GM12878 (cell line): Measurements from ENCODE around the gene STX7. TPM values are rescaled to one million over a fixed set of nuclear protein-coding genes. Genes with fewer than 3 reads are reported as not detected.

ENCODE experiments used
- ATAC-seq: fragments of 200-7000 bp; cut with Tn5 transposase; 3 replicates; pipeline ENCODE4 v1.9.1; 2020; ENCODE audit warnings: mild to moderate bottlenecking, moderate library complexity
- BruUV-seq: library from RNA; stranded (reverse); fragments of 400-500 nt; replicated peaks from 2 replicates; lab custom pipeline; 2021; lab: Mats Ljungman, UMichigan
- CTCF ChIA-PET: fragments of 300-600 bp; sonication (Branson Sonifier 250); formaldehyde crosslinking; extraction: SDS; loops from one replicate; lab custom pipeline; 2021; ENCODE audit warnings: inconsistent platforms; lab: Yijun Ruan, JAX
- POLR2A ChIA-PET: fragments of 350-600 bp; formaldehyde crosslinking; extraction: SDS; loops from one replicate; lab custom pipeline; 2021; ENCODE audit warnings: inconsistent platforms; lab: Charles Lee
- RAD21 ChIA-PET: fragments of 300-600 bp; sonication (Branson Sonifier 250); formaldehyde crosslinking; loops from one replicate; lab custom pipeline; 2023; ENCODE audit warnings: antibody characterized with exemption; ENCODE audit not compliant: unreplicated experiment; lab: Charles Lee
- SMC1A ChIA-PET: fragments of 300-600 bp; sonication (Branson Sonifier 250); formaldehyde crosslinking; loops from one replicate; lab custom pipeline; 2023; ENCODE audit not compliant: unreplicated experiment, uncharacterized antibody; lab: Charles Lee
- DNase-seq: peaks from one replicate; pipeline ENCODE4 v3.0.0-alpha.2; 2011; ENCODE audit warnings: low read depth, low spot score
- FAIRE-seq: peaks from 3 replicates; lab custom pipeline; 2011; peaks lifted over from hg19 to GRCh38; lab: Jason Lieb, UNC
- H2AFZ ChIP-seq: 2 replicates; pipeline ENCODE4 v1.6.0; 2011; ENCODE audit warnings: low read depth, low read length, control low read depth; ENCODE audit not compliant: control insufficient read depth
- H3K27ac ChIP-seq: 2 replicates; pipeline ENCODE4 v1.5.1; 2011; ENCODE audit warnings: control low read depth; ENCODE audit not compliant: control insufficient read depth, insufficient read depth
- H3K27me3 ChIP-seq, 2 experiments: replicated peaks in 1 of 2; 2 replicates each; pipeline versions ENCODE4 v1.6.0 to v1.6.1; 2011; ENCODE audit warnings: low read length in 1 of 2; ENCODE audit not compliant: control insufficient read depth in 2 of 2, insufficient read depth in 2 of 2
- H3K36me3 ChIP-seq, 2 experiments: 2 replicates each; pipeline ENCODE4 v1.5.1; 2011; ENCODE audit warnings: low read length in 1 of 2; ENCODE audit not compliant: control insufficient read depth in 2 of 2, insufficient read depth in 2 of 2
- H3K4me1 ChIP-seq: 2 replicates; pipeline ENCODE4 v1.6.1; 2011; ENCODE audit warnings: mild to moderate bottlenecking, low read length, moderate library complexity, mixed read lengths; ENCODE audit not compliant: control insufficient read depth, insufficient read depth
- H3K4me2 ChIP-seq: 2 replicates; pipeline ENCODE4 v1.6.0; 2011; ENCODE audit warnings: control low read depth; ENCODE audit not compliant: control insufficient read depth, insufficient read depth
- H3K4me3 ChIP-seq: fragments of 200-600 bp; sonication (generic); 2 replicates; pipeline ENCODE4 v1.5.1; 2016
- H3K79me2 ChIP-seq: 2 replicates; pipeline ENCODE4 v1.6.0; 2011; ENCODE audit warnings: low read length; ENCODE audit not compliant: control insufficient read depth, insufficient read depth
- H3K9ac ChIP-seq: 2 replicates; pipeline ENCODE4 v1.8.0; 2011; ENCODE audit warnings: low read length, control low read depth, mixed read lengths; ENCODE audit not compliant: control insufficient read depth, insufficient read depth
- H3K9me3 ChIP-seq: replicated peaks from 3 replicates; pipeline ENCODE4 v1.5.1; 2011; ENCODE audit warnings: mild to moderate bottlenecking, low read length; ENCODE audit not compliant: control insufficient read depth, insufficient read depth
- H4K20me1 ChIP-seq: 2 replicates; pipeline ENCODE4 v1.6.0; 2011; ENCODE audit not compliant: control insufficient read depth, insufficient read depth
- BHLHE40 ChIP-seq, 2 experiments: fragments of 450-650 bp in 1 of 2; IDR thresholded peaks; 2 replicates each; pipeline ENCODE4 v1.6.1; 2011 to 2017; ENCODE audit warnings: low read depth in 2 of 2, borderline replicate concordance in 1 of 2, improper control_type of control experiment in 1 of 2, low read length in 1 of 2, mild to moderate bottlenecking in 1 of 2
- BRCA1 ChIP-seq: IDR thresholded peaks from 2 replicates; pipeline ENCODE4 v1.6.1; 2011; ENCODE audit warnings: low read depth, low read length, improper control_type of control experiment
- CBFB ChIP-seq: IDR thresholded peaks from 2 replicates; pipeline ENCODE4 v1.6.1; 2016; ENCODE audit warnings: antibody characterized with exemption, low read depth
- EED ChIP-seq: sonication (generic); IDR thresholded peaks from 2 replicates; pipeline ENCODE4 v1.6.1; 2016; ENCODE audit warnings: antibody characterized with exemption, low read depth
- EP300 ChIP-seq, 2 experiments: fragments of 150-350 bp in 1 of 2; IDR thresholded peaks; 2 replicates each; pipeline ENCODE4 v1.6.1; 2011 to 2012; ENCODE audit warnings: low read depth in 2 of 2, low read length in 2 of 2, borderline replicate concordance in 1 of 2, improper control_type of control experiment in 1 of 2, inconsistent platforms in 1 of 2; ENCODE audit not compliant: control insufficient read depth in 1 of 2
- IKZF1 ChIP-seq: fragments of 450-650 bp; conservative IDR thresholded peaks from 2 replicates; pipeline ENCODE4 v1.6.1; 2017; ENCODE audit warnings: antibody characterized with exemption, mild to moderate bottlenecking
- IRF4 ChIP-seq: IDR thresholded peaks from 2 replicates; pipeline ENCODE4 v1.6.1; 2011; ENCODE audit warnings: low read depth, low read length
- JUND ChIP-seq: IDR thresholded peaks from 2 replicates; pipeline ENCODE4 v1.6.1; 2012; ENCODE audit warnings: low read depth, mild to moderate bottlenecking, low read length, improper control_type of control experiment, moderate library complexity
- MYC ChIP-seq: IDR thresholded peaks from 2 replicates; pipeline ENCODE4 v1.6.1; 2011; ENCODE audit warnings: mild to moderate bottlenecking, low read length, moderate library complexity, inconsistent platforms; ENCODE audit not compliant: insufficient read depth, insufficient replicate concordance, insufficient read length, severe bottlenecking
- NFIC ChIP-seq: IDR thresholded peaks from 2 replicates; pipeline ENCODE4 v1.6.1; 2012; ENCODE audit warnings: low read depth, mild to moderate bottlenecking, inconsistent platforms, low read length, moderate library complexity
- PML ChIP-seq: IDR thresholded peaks from 2 replicates; pipeline ENCODE4 v1.6.1; 2012; ENCODE audit warnings: low read length, inconsistent platforms
- SP1 ChIP-seq: IDR thresholded peaks from one replicate; pipeline ENCODE4 v1.6.1; 2011; ENCODE audit warnings: low read depth, low read length
- TBL1XR1 ChIP-seq: IDR thresholded peaks from 2 replicates; pipeline ENCODE4 v1.6.1; 2012; ENCODE audit warnings: low read depth, low read length, improper control_type of control experiment
- TCF12 ChIP-seq: IDR thresholded peaks from 2 replicates; pipeline ENCODE4 v1.6.1; 2011; ENCODE audit warnings: low read depth, mild to moderate bottlenecking, low read length
- YY1 ChIP-seq: IDR thresholded peaks from 2 replicates; pipeline ENCODE4 v1.6.1; 2011; ENCODE audit warnings: low read depth, mild to moderate bottlenecking, low read length
- WGBS: methylation state at CpG from one replicate; pipeline ENCODE4 v1.1.6; 2016; ENCODE audit warnings: low lambda C conversion rate; ENCODE audit not compliant: insufficient replicate concordance, insufficient coverage; ENCODE audit errors: missing lambda C conversion rate; 5-methylcytosine and 5-hydroxymethylcytosine counted together
- in situ Hi-C: fragments of 300-500 bp; cut with MboI; formaldehyde crosslinking; loops from 9 replicates; pipeline ENCODE4 v1.14.3; 2018; ENCODE audit warnings: mixed read lengths
- intact Hi-C: fragments of 100-400 bp; cut with micrococcal nuclease; formaldehyde crosslinking; loops from one replicate; pipeline ENCODE4 v1.14.2; 2022; ENCODE audit not compliant: unreplicated experiment
- polyA plus RNA-seq, 11 experiments: library from polyadenylated mRNA; depleted of rRNA in 4 of 11; unstranded in 6 of 11; stranded (reverse) in 5 of 11; fragments of >200 nt; fragmentation: Nextera tagmentation in 4 of 11; fragmentation: Illumina TruSeq in 1 of 11; extraction: Ambion mirVana in 4 of 11; extraction: Trizol in 1 of 11; gene quantifications; 1 replicate in 1 of 11; 2 replicates in 10 of 11; pipeline versions ENCODE4 v1.2.1 to v1.2.3, GENCODE V29; 2011 to 2016; ENCODE audit warnings: inconsistent platforms in 2 of 11, missing spikeins in 2 of 11, low read depth in 1 of 11
- total RNA-seq, 4 experiments: library from RNA; depleted of rRNA in 3 of 4; stranded (reverse); fragments of >200 nt in 3 of 4; fragmentation: Illumina TruSeq in 1 of 4; extraction: Trizol in 1 of 4; gene quantifications; 2 replicates each; pipeline versions ENCODE4 v1.2.1 to v1.2.3, GENCODE V29; 2013 to 2021

STX7 gene
- total and polyA plus RNA-seq, 10 of the 15 experiments (the other 5 are each of a cell fraction or from before 2014, with no cell fraction given): 26.5 to 75.5 (median 51.3) TPM

GRCh38 chr6:132512342-132512637, 626 bp downstream of the STX7 start (continued):
- TF ChIP-seq BHLHE40 (IDR thresholded peaks at IDR 0.05; ENCODE audit: borderline replicate concordance in 1 of 2, low read depth in 2 of 2, low read length in 1 of 2): 0 out of 4 replicates have a peak, but pooled peaks of 1 of the 2 experiments have one; percentile 25
- TF ChIP-seq CBFB: 0 out of 2 replicates have a peak, but pooled peaks have one; percentile 9
- no peak for TF ChIP-seq TCF12
- TF ChIP-seq EED: 0 out of 2 replicates have a peak, but pooled peaks have one; percentile 74
- no peak for TF ChIP-seq JUND
- TF ChIP-seq BRCA1: no peak
- 0 out of 2 replicates have a peak, but pooled peaks have one; percentile 15 for TF ChIP-seq IRF4
- no peak for TF ChIP-seq SP1
- peak; percentile 49; the same call in 1 of the 2 replicates for TF ChIP-seq NFIC
- TF ChIP-seq EP300 (IDR thresholded peaks at IDR 0.05; ENCODE audit: borderline replicate concordance in 1 of 2, control insufficient read depth in 1 of 2, low read depth in 2 of 2, low read length in 2 of 2): peak in 1 of 2 experiments; percentile 76; a peak in 2 of 4 replicates
- TF ChIP-seq MYC: no peak
- no peak for TF ChIP-seq PML
- 0 out of 2 replicates have a peak, but pooled peaks have one; percentile 17 for TF ChIP-seq TBL1XR1
- TF ChIP-seq, all 136 proteins: peak for 15

- DNase-seq (no peak), FAIRE-seq (no peak), ATAC-seq (peak; percentile 24)
- ChIA-PET CTCF (interaction anchor here (0.8 to 1.7 kb wide), 5 partner anchors 11 to 231 kb away, joined by 3 to 13 read pairs (median 6); no protein-coding TSS in a partner anchor), SMC1A (interaction anchor here (0.6 to 3.0 kb wide), 5 partner anchors 16 to 232 kb away, joined by 3 to 25 read pairs (median 8); no protein-coding TSS in a partner anchor), RAD21 (interaction anchor here (0.7 to 1.8 kb wide), 6 partner anchors 11 to 232 kb away, joined by 3 to 26 read pairs (median 4); no protein-coding TSS in a partner anchor), POLR2A (interaction anchor here (1.1 to 2.7 kb wide), 2 partner anchors 16 to 303 kb away, joined by 3 to 25 read pairs; no protein-coding TSS in a partner anchor)
- peak overlapping the region; percentile 61 for H3K4me3 ChIP-seq
- H2AFZ ChIP-seq: no peak overlapping the region
- peaks cover 8% of the 10 kb centered on the region for H3K4me1 ChIP-seq
- no TSS peak for BruUV-seq
- H3K4me2 ChIP-seq: peak overlapping the region; percentile 67
- H3K9me3 ChIP-seq: no peaks in the 10 kb centered on the region
- peaks cover 63% of the 10 kb centered on the region for H3K79me2 ChIP-seq
- no peaks in the 10 kb centered on the region for H4K20me1 ChIP-seq
- intact Hi-C loops: loop anchor here (2.0 to 10.0 kb wide), 4 partner anchors 13 to 1443 kb away; partner anchors contain the start of genes RPS12 and TBPL1
- H3K9ac ChIP-seq: peak overlapping the region; percentile 51
- H3K27ac ChIP-seq: peak overlapping the region; percentile 63
- in situ Hi-C loops: no loop called here
- TF ChIP-seq IKZF1 (no peak), BHLHE40 (IDR thresholded peaks at IDR 0.05; ENCODE audit: borderline replicate concordance in 1 of 2, low read depth in 2 of 2, low read length in 1 of 2) (0 out of 4 replicates have a peak, but pooled peaks of 1 of the 2 experiments have one; percentile 19), YY1 (no peak)
- peaks cover 0 to 11% of the 10 kb centered on the region in 2 experiments; a peak in 1 of 4 replicates for H3K36me3 ChIP-seq
- H3K27me3 ChIP-seq: no peaks in the 10 kb centered on the region
- 2% methylated on average over 2 of the region's 2 CpGs for WGBS
Measured at GRCh38 chr6:132511831-132512220, 1.1 kb downstream of the STX7 start.
